ENCODE results near the gene BRD1. TPM values are rescaled to one million over a fixed set of nuclear protein-coding genes. Genes with fewer than 3 reads are reported as not detected.

Gene BRD1
- total RNA-seq, 1 donor from 2014 or later = 44.0 TPM

- no peak for DNase-seq
Observed at GRCh38 chr22:49751966-49752597, 75.6 kb downstream of the BRD1 start.

- DNase-seq = no peak
Observed at GRCh38 chr22:49751318-49751965, 76.2 kb downstream of the BRD1 start.

GRCh38 chr22:49749885-49750510, 77.7 kb downstream of the BRD1 start:
- DNase-seq = no peak

- no peak for DNase-seq
Observed at GRCh38 chr22:49749227-49749626, 78.4 kb downstream of the BRD1 start.

GRCh38 chr22:49748514-49748913, 79.2 kb downstream of the BRD1 start:
- DNase-seq = no peak

GRCh38 chr22:49747716-49748115, 80.0 kb downstream of the BRD1 start:
- DNase-seq = no peak

- DNase-seq = no peak
Observed at GRCh38 chr22:49747130-49747529, 80.5 kb downstream of the BRD1 start.

GRCh38 chr22:49746065-49746464, 81.6 kb downstream of the BRD1 start:
- no peak for DNase-seq

GRCh38 chr22:49740242-49740641, 87.4 kb downstream of the BRD1 start:
- DNase-seq = no peak

- no peak for DNase-seq
Observed at GRCh38 chr22:49739138-49739537, 88.5 kb downstream of the BRD1 start.

- DNase-seq = no peak
Observed at GRCh38 chr22:49738566-49738965, 89.1 kb downstream of the BRD1 start.

GRCh38 chr22:49738006-49738405, 89.7 kb downstream of the BRD1 start:
- no peak for DNase-seq

- DNase-seq = no peak
Observed at GRCh38 chr22:49737101-49737551, 90.5 kb downstream of the BRD1 start.

- DNase-seq = no peak
Observed at GRCh38 chr22:49736538-49736937, 91.1 kb downstream of the BRD1 start.

- DNase-seq = no peak
Observed at GRCh38 chr22:49735901-49736421, 91.7 kb downstream of the BRD1 start.

GRCh38 chr22:49735411-49735900, 92.2 kb downstream of the BRD1 start:
- no peak for DNase-seq

- no peak for DNase-seq
Observed at GRCh38 chr22:49734882-49735281, 92.8 kb downstream of the BRD1 start.

GRCh38 chr22:49734390-49734789, 93.3 kb downstream of the BRD1 start:
- DNase-seq = no peak

GRCh38 chr22:49733631-49734030, 94.0 kb downstream of the BRD1 start:
- DNase-seq = no peak

GRCh38 chr22:49730656-49731055, 97.0 kb downstream of the BRD1 start:
- no peak for DNase-seq

GRCh38 chr22:49728570-49729271, 99.0 kb downstream of the BRD1 start:
- DNase-seq = no peak

- no peak for DNase-seq
Observed at GRCh38 chr22:49727881-49728569, 99.6 kb downstream of the BRD1 start.
